Transverse colon (tissue), 4 donors: ENCODE measurements around the gene ITGA3. TPM values are rescaled to one million over a fixed set of nuclear protein-coding genes. Genes with fewer than 3 reads are reported as not detected.

Experiments
- DNase-seq: peaks from one replicate; pipeline ENCODE4 v3.0.0-alpha.2; 2019
- H3K27ac ChIP-seq, 4 donors: fragments of 200-600 bp; sonication (generic); 2 replicates each; pipeline ENCODE4 v1.5.1; 2016 to 2018; ENCODE audit warnings: inconsistent platforms in 4 of 4
- H3K27me3 ChIP-seq: fragments of 200-600 bp; sonication (generic); 2 replicates; pipeline ENCODE4 v1.5.1; 2017; ENCODE audit warnings: inconsistent platforms
- H3K36me3 ChIP-seq, 4 donors: fragments of 200-600 bp; sonication (generic); 2 replicates each; pipeline ENCODE4 v1.5.1; 2017 to 2019; ENCODE audit warnings: inconsistent platforms in 4 of 4
- H3K4me1 ChIP-seq, 4 donors: fragments of 200-600 bp; sonication (generic); 2 replicates each; pipeline ENCODE4 v1.5.1; 2017 to 2020; ENCODE audit warnings: inconsistent platforms in 4 of 4
- H3K4me3 ChIP-seq, 4 donors: fragments of 200-600 bp; sonication (generic); 1 replicate in 1 of 4; 2 replicates in 3 of 4; pipeline versions ENCODE4 v1.5.1 to v1.6.1; 2017 to 2019; ENCODE audit warnings: inconsistent platforms in 4 of 4
- H3K9me3 ChIP-seq, 2 donors: fragments of 200-600 bp; sonication (generic); 2 replicates each; pipeline ENCODE4 v1.5.1; 2017 to 2019; ENCODE audit warnings: inconsistent platforms in 2 of 2
- CTCF ChIP-seq, 5 experiments: fragments of 200-600 bp in 3 of 5; fragments of 450-650 bp in 2 of 5; sonication (generic) in 3 of 5; IDR thresholded peaks; 1 replicate in 2 of 5; 2 replicates in 3 of 5; pipeline ENCODE4 v1.5.1; 2016 to 2017; ENCODE audit warnings: antibody characterized with exemption in 5 of 5, inconsistent platforms in 3 of 5, mild to moderate bottlenecking in 2 of 5, moderate library complexity in 1 of 5
- EP300 ChIP-seq: sonication (generic); formaldehyde crosslinking; IDR thresholded peaks from one replicate; pipeline ENCODE4 v1.6.1; 2017; ENCODE audit warnings: antibody characterized with exemption, low read depth
- POLR2A ChIP-seq: fragments of 450-650 bp; IDR thresholded peaks from one replicate; pipeline ENCODE4 v1.6.1; 2016; ENCODE audit warnings: antibody characterized with exemption, mild to moderate bottlenecking, moderate library complexity
- POLR2AphosphoS5 ChIP-seq, 3 donors: sonication (generic); formaldehyde crosslinking; IDR thresholded peaks; one replicate each; pipeline ENCODE4 v1.6.1; 2016; ENCODE audit warnings: antibody characterized with exemption in 3 of 3
- WGBS, 2 donors: methylation state at CpG; one replicate each; pipeline ENCODE4 v1.1.5; 2018; ENCODE audit warnings: low coverage in 1 of 2; 5-methylcytosine and 5-hydroxymethylcytosine counted together
- in situ Hi-C, 4 donors: fragments of 200-750 bp; cut with MboI; loops; one replicate each; pipeline versions ENCODE4 v1.15.0 to v1.15.1; 2017; ENCODE audit warnings: low sequenced_read_pairs in 3 of 4, low pct_ligation_motif_present in 1 of 4, low pct_unique_long_range_greater_than_20kb in 1 of 4
- intact Hi-C: fragments of 100-400 bp; cut with DNase I; formaldehyde crosslinking; loops from one replicate; pipeline ENCODE4 v1.15.1; 2023; ENCODE audit warnings: low total_unique reads
- total RNA-seq, 4 donors: library from RNA; depleted of rRNA; stranded (reverse); fragments of >200 nt; gene quantifications; one replicate each; pipeline ENCODE4 v1.1.0, GENCODE V29; 2016

Gene ITGA3
- total RNA-seq, 4 donors from 2014 or later: 147 to 294 (median 171) TPM

- TF ChIP-seq CTCF (IDR thresholded peaks at IDR 0.05) (no peak), POLR2AphosphoS5 (IDR thresholded peaks at IDR 0.05) (no peak), EP300 (no peak), POLR2A (no peak)
- no peak for DNase-seq
- H3K9me3 ChIP-seq: no peaks in the 10 kb centered on the region
- no peaks in the 10 kb centered on the region for H3K27me3 ChIP-seq
- H3K4me3 ChIP-seq: no peak overlapping the region
- H3K36me3 ChIP-seq: no peaks in the 10 kb centered on the region
- peaks cover 5 to 25% (median 17%) of the 10 kb centered on the region in 4 donors for H3K4me1 ChIP-seq
- in situ Hi-C loops (no loop called here), intact Hi-C loops (no loop called here)
- 81% methylated on average over 2 of the region's 2 CpGs; no CpG with 5 or more reads in 1 of the 2 donors for WGBS, 2 donors
- H3K27ac ChIP-seq: no peak overlapping the region
Measured at GRCh38 chr17:50051606-50052005, 4.3 kb upstream of the ITGA3 start.

GRCh38 chr17:50052241-50052796 lies 3.6 kb upstream of the ITGA3 start:
- WGBS, 2 donors: 49% methylated on average over 6 of the region's 6 CpGs; no CpG with 5 or more reads in 1 of the 2 donors
- in situ Hi-C loops: no loop called here
- Histone ChIP-seq H3K4me3 (no peak overlapping the region), H3K9me3 (no peaks in the 10 kb centered on the region), H3K27me3 (no peaks in the 10 kb centered on the region), H3K27ac (peak overlapping the region in 1 of 4 donors; percentile 10), H3K4me1 (peaks cover 10 to 32% (median 23%) of the 10 kb centered on the region in 4 donors), H3K36me3 (no peaks in the 10 kb centered on the region)
- no peak for DNase-seq
- TF ChIP-seq POLR2AphosphoS5 (IDR thresholded peaks at IDR 0.05): no peak
- TF ChIP-seq CTCF (IDR thresholded peaks at IDR 0.05): no peak
- TF ChIP-seq EP300: no peak
- TF ChIP-seq POLR2A: no peak
- intact Hi-C loops: no loop called here

GRCh38 chr17:50052822-50053653 lies 2.9 kb upstream of the ITGA3 start:
- peak overlapping the region in 2 of 4 donors; percentile 10 for H3K27ac ChIP-seq

More at GRCh38 chr17:50052822-50053653, 2.9 kb upstream of the ITGA3 start:
- no peak overlapping the region for H3K4me3 ChIP-seq
- no peak for DNase-seq
- no peaks in the 10 kb centered on the region for H3K27me3 ChIP-seq
- H3K36me3 ChIP-seq: no peaks in the 10 kb centered on the region
- no peaks in the 10 kb centered on the region for H3K9me3 ChIP-seq
- H3K4me1 ChIP-seq: peaks cover 13 to 40% (median 30%) of the 10 kb centered on the region in 4 donors
- WGBS, 2 donors: 66% methylated on average over 7 of the region's 7 CpGs; no CpG with 5 or more reads in 1 of the 2 donors
- TF ChIP-seq POLR2AphosphoS5 (IDR thresholded peaks at IDR 0.05): no peak
- TF ChIP-seq POLR2A: no peak
- TF ChIP-seq EP300: no peak
- TF ChIP-seq CTCF (IDR thresholded peaks at IDR 0.05): no peak
- in situ Hi-C loops: no loop called here
- intact Hi-C loops: no loop called here
